Gastroesophageal sphincter (tissue), 4 donors: ENCODE data around the gene VSTM2B. TPM values are rescaled to one million over a fixed set of nuclear protein-coding genes. Genes with fewer than 3 reads are reported as not detected.
A peak's percentile ranks its signal among the peaks of the same experiment; 100 is the strongest.

Experiments used
- ATAC-seq: fragments of 150-250 bp; one replicate; pipeline ENCODE4 v1.9.1; 2016; ENCODE audit warnings: mild to moderate bottlenecking, moderate library complexity
- H3K27ac ChIP-seq, 4 donors: fragments of 200-600 bp; sonication (generic) in 3 of 4; 1 replicate in 3 of 4; 2 replicates in 1 of 4; pipeline ENCODE4 v1.5.1; 2016 to 2019
- H3K27me3 ChIP-seq: fragments of 200-600 bp; sonication (generic); one replicate; pipeline ENCODE4 v1.5.1; 2019
- H3K36me3 ChIP-seq, 2 donors: fragments of 200-600 bp; sonication (generic); one replicate each; pipeline ENCODE4 v1.5.1; 2019; ENCODE audit warnings: control low read depth in 1 of 2
- H3K4me1 ChIP-seq, 3 donors: fragments of 200-600 bp; sonication (generic); 1 replicate in 2 of 3; 2 replicates in 1 of 3; pipeline ENCODE4 v1.5.1; 2016 to 2019; ENCODE audit warnings: control low read depth in 2 of 3
- H3K4me3 ChIP-seq, 2 donors: fragments of 200-600 bp; sonication (generic); one replicate each; pipeline ENCODE4 v1.5.1; 2019; ENCODE audit warnings: mild to moderate bottlenecking in 1 of 2, moderate library complexity in 1 of 2
- H3K9me3 ChIP-seq, 3 donors: fragments of 200-600 bp; sonication (generic); one replicate each; pipeline ENCODE4 v1.5.1; 2017 to 2019; ENCODE audit warnings: control low read depth in 2 of 3
- EP300 ChIP-seq: sonication (generic); formaldehyde crosslinking; IDR thresholded peaks from one replicate; pipeline ENCODE4 v1.6.1; 2017; ENCODE audit warnings: antibody characterized with exemption, mild to moderate bottlenecking
- POLR2A ChIP-seq, 2 donors: fragments of 450-650 bp; IDR thresholded peaks; one replicate each; pipeline ENCODE4 v1.6.1; 2017; ENCODE audit warnings: antibody characterized with exemption in 2 of 2, mild to moderate bottlenecking in 2 of 2, moderate library complexity in 1 of 2
- POLR2AphosphoS5 ChIP-seq: sonication (generic); formaldehyde crosslinking; IDR thresholded peaks from one replicate; pipeline ENCODE4 v1.6.1; 2017; ENCODE audit warnings: antibody characterized with exemption
- WGBS, 2 donors: methylation state at CpG; one replicate each; pipeline ENCODE4 v1.1.5; 2018; ENCODE audit warnings: low coverage in 1 of 2; 5-methylcytosine and 5-hydroxymethylcytosine counted together
- total RNA-seq, 4 donors: library from RNA; depleted of rRNA; stranded (reverse); fragments of >200 nt; gene quantifications; one replicate each; pipeline ENCODE4 v1.1.0, GENCODE V29; 2016
- TF ChIP-seq, protein P1 (sequence below), 4 experiments: fragments of 200-600 bp in 2 of 4; fragments of 450-650 bp in 2 of 4; sonication (generic) in 1 of 4; IDR thresholded peaks; one replicate each; pipeline ENCODE4 v1.5.1; 2017 to 2019; ENCODE audit warnings: antibody characterized with exemption in 4 of 4, mild to moderate bottlenecking in 2 of 4, moderate library complexity in 2 of 4

VSTM2B gene
- under 1 TPM in 1 of 4 donors, not detected in 3; 0.40 TPM for total RNA-seq

DNA sequence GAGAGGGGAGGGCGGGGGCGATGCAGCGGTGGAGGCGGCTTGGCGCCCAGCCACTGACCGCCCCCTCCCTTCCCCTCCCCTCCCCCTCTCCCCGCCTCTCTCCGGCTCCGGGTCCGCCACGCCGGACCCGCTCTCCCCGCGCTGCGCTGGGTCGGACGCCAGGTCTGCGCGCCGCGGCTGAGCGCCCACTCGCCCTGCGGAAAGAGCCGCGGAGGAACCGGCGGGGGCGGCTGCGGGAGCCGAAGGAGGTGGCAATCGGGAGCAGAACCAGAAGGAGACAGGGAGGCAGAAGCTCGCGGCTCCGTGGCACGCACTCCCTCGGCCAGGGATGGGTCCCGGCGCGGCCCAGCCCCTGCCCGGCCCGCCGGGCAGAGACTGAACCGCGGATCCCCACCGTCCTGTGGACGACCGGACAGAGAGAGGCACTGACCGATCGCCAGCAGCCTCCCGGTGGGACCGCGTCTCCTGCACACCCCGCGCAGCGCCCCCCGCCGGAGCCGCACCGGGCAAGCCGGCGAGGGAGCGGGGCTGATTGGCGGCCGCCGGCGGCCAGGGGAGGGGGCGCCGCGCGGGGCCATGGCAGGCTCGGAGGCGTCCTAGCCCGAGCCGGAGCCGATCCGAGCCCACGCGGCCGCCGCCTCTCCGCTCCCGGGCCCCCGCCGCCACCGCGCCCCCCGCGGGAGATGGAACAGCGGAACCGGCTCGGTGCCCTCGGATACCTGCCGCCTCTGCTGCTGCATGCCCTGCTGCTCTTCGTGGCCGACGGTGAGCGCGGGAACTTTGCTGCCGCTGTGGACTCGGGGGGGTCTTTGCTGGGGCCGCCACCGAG, at the start of gene VSTM2B:
TSS of gene VSTM2B (plus strand) at position 94 of the 829 bp plus-strand sequence. CDS start at position 684, 590 bp downstream.
- Histone ChIP-seq H3K36me3 (no peaks in the 10 kb centered on the region), H3K9me3 (peaks cover 0 to under 1% (median 0%) of the 10 kb centered on the region in 3 donors), H3K4me3 (peak within 1 kb of the TSS in 1 of 2 donors; percentile 30), H3K4me1 (peaks cover 0 to 58% (median 28%) of the 10 kb centered on the region in 3 donors), H3K27ac (no peak within 1 kb of the TSS), H3K27me3 (peaks cover 100% of the 10 kb centered on the region)
- ATAC-seq: no peak
- no CpG with 5 or more reads among the region's 104 CpGs for WGBS, 2 donors
- TF ChIP-seq, protein P1, sequence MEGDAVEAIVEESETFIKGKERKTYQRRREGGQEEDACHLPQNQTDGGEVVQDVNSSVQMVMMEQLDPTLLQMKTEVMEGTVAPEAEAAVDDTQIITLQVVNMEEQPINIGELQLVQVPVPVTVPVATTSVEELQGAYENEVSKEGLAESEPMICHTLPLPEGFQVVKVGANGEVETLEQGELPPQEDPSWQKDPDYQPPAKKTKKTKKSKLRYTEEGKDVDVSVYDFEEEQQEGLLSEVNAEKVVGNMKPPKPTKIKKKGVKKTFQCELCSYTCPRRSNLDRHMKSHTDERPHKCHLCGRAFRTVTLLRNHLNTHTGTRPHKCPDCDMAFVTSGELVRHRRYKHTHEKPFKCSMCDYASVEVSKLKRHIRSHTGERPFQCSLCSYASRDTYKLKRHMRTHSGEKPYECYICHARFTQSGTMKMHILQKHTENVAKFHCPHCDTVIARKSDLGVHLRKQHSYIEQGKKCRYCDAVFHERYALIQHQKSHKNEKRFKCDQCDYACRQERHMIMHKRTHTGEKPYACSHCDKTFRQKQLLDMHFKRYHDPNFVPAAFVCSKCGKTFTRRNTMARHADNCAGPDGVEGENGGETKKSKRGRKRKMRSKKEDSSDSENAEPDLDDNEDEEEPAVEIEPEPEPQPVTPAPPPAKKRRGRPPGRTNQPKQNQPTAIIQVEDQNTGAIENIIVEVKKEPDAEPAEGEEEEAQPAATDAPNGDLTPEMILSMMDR (IDR thresholded peaks at IDR 0.05): no peak
- no peak for TF ChIP-seq EP300
- TF ChIP-seq POLR2A (IDR thresholded peaks at IDR 0.05): no peak
- TF ChIP-seq POLR2AphosphoS5: no peak

DNA sequence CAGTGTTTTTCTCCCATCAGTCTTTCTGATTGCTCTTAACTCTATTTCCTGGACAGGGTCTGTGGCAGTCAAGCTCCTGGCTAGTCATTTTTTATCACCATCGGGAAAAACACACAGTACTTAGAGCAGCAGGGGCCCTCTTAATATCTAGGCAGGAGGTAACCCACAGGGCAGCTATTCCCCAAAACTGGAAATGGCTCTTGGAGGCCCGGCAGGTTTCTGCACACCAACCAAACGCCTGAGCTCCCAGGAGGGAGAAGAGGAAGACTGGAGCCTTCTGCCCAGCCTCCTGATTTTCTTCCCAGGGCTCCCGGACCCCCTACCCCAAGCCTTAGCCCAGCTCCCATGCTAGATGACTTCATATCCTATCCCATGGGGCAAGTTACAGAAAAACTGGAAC, 49.3 kb upstream of the VSTM2B start:
- H3K4me1 ChIP-seq: no peaks in the 10 kb centered on the region
- ATAC-seq: no peak
- no peak overlapping the region for H3K27ac ChIP-seq
- H3K9me3 ChIP-seq: peaks cover 0 to 6% (median 0%) of the 10 kb centered on the region in 3 donors
- H3K27me3 ChIP-seq: peaks cover 53% of the 10 kb centered on the region
- H3K4me3 ChIP-seq: no peak overlapping the region
- H3K36me3 ChIP-seq: no peaks in the 10 kb centered on the region
- TF ChIP-seq, protein P1 (IDR thresholded peaks at IDR 0.05): no peak
- TF ChIP-seq POLR2AphosphoS5 (no peak), POLR2A (IDR thresholded peaks at IDR 0.05) (no peak), EP300 (no peak)
- WGBS, 2 donors: 67% methylated on average over 1 of the region's 4 CpGs

DNA sequence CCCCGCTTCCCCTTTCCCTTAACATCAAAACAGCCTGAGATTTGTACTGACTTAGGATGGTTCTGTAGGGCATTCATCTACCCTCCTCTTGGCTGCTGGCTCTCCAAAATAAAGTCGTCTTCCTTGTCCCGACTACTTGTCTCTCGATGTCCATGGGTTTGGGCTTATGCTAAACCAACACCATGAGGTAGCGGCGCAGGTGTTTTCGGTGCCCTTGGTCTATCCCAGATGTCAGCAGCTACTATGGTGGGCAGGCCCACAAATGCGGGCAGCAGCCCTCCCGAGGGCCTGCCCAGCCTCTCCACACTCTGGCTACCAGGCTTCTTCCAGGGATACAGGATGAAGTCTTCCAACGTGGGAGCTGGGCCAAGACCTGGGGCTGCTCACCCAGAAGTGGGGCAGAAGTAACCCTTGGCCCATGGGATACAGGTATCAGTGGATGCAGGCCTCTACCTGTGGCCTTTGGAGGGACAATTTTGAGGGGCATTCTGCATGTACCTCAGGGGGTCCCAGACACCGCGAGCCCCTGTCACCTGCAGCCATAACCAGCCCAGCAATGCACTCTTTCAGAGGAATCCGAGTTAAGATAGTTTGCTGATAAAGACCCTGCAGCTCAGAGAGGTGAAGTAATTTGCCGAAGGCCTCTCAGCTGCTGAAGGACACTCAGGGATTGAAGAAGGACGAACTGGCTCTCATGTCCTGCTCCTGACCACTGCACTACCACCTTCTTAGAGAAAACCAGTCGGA, 47.8 kb upstream of the VSTM2B start:
- ATAC-seq: no peak
- H3K27ac ChIP-seq: no peak overlapping the region
- peaks cover 53% of the 10 kb centered on the region for H3K27me3 ChIP-seq
- no peak for TF ChIP-seq EP300
- no peak for TF ChIP-seq POLR2AphosphoS5
- TF ChIP-seq, protein P1 (IDR thresholded peaks at IDR 0.05): no peak
- no peak for TF ChIP-seq POLR2A (IDR thresholded peaks at IDR 0.05)
- no peaks in the 10 kb centered on the region for H3K36me3 ChIP-seq
- peaks cover 0 to 6% (median 0%) of the 10 kb centered on the region in 3 donors for H3K9me3 ChIP-seq
- WGBS, 2 donors: 83% methylated on average over 10 of the region's 16 CpGs; no CpG with 5 or more reads in 1 of the 2 donors
- no peak overlapping the region for H3K4me3 ChIP-seq
- H3K4me1 ChIP-seq: no peaks in the 10 kb centered on the region

DNA sequence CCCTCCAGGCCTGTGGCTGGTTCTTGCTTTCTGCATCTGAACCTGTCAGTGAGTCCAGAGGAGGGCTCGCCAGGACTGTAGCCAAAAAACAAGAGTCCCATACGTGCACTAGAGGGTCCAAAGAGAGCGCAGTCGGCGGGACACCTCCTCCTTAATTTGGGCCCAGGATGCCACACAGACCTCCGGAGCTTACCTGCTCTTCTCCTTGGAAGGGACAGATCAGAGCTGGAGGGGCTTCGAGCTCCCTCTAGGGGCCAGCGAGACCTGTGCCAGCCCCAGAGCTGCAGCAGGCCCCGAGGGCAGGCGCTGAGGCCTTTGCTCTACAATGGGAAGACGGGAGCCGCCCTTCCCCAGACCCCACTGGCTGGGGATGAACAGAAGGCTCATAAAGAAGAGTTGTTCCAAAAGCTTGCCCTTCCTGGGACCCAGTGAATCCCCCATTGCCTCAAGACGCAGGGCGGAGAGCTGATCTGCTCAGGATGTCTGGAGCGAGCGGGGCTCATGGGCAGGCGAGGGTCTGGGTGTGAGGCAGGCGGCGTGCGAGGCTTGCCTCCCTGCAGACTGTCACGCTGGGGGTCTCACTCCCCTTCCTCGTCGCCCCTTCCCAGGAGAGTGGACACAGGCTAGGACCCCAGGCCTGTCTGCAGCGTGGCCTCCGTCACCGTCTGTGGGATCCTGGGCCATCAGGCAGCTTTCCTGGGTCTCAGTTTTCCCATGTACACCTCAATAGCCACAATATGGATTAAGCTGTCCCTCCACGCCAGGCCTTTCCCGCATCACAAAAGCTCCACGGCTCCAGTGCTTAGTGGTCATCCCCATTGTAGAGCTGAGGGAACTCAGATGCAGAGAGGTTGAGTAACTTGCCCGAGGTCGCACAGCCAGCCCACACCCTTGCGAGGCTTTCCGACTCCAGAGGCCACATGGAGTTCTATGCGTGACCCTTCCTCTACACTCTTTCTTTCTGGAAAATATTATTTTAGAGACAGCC, 46.9 kb upstream of the VSTM2B start:
- ATAC-seq: no peak
- H3K27ac ChIP-seq: no peak overlapping the region
- no peaks in the 10 kb centered on the region for H3K4me1 ChIP-seq
- no peak overlapping the region for H3K4me3 ChIP-seq
- H3K36me3 ChIP-seq: no peaks in the 10 kb centered on the region
- H3K9me3 ChIP-seq: peaks cover 0 to 6% (median 0%) of the 10 kb centered on the region in 3 donors
- TF ChIP-seq POLR2AphosphoS5 (no peak), EP300 (no peak), POLR2A (IDR thresholded peaks at IDR 0.05) (no peak)
- TF ChIP-seq, protein P1 (IDR thresholded peaks at IDR 0.05): peak in 1 of 4 experiments; percentile 48
- H3K27me3 ChIP-seq: peaks cover 57% of the 10 kb centered on the region
- WGBS, 2 donors: 77% methylated on average over 7 of the region's 34 CpGs; no CpG with 5 or more reads in 1 of the 2 donors
